Gastrocnemius medialis (tissue), 4 donors: ENCODE results near the gene SH3GL3. TPM values are rescaled to one million over a fixed set of nuclear protein-coding genes. Genes with fewer than 3 reads are reported as not detected.

Source experiments
- ATAC-seq, 2 donors: fragments of 150-250 bp; one replicate each; pipeline ENCODE4 v1.9.1; 2016
- DNase-seq, 2 donors: peaks; one replicate each; pipeline ENCODE4 v3.0.0-alpha.2; 2019
- H3K27ac ChIP-seq, 4 donors: fragments of 200-600 bp; sonication (generic); 1 replicate in 1 of 4; 2 replicates in 3 of 4; pipeline ENCODE4 v1.5.1; 2016 to 2018; ENCODE audit warnings: mild to moderate bottlenecking in 2 of 4, moderate library complexity in 1 of 4
- H3K27me3 ChIP-seq, 3 donors: fragments of 200-600 bp; sonication (generic) in 2 of 3; 1 replicate in 1 of 3; 2 replicates in 2 of 3; pipeline versions ENCODE4 v1.5.1 to v1.6.0; 2016 to 2019; ENCODE audit warnings: mild to moderate bottlenecking in 1 of 3, moderate library complexity in 1 of 3
- H3K36me3 ChIP-seq, 2 donors: fragments of 200-600 bp; sonication (generic) in 1 of 2; one replicate each; pipeline ENCODE4 v1.5.1; 2017 to 2018
- H3K4me1 ChIP-seq, 2 donors: fragments of 200-600 bp; sonication (generic) in 1 of 2; one replicate each; pipeline ENCODE4 v1.5.1; 2016 to 2017; ENCODE audit warnings: mild to moderate bottlenecking in 2 of 2
- H3K4me3 ChIP-seq, 4 donors: fragments of 200-600 bp; sonication (generic) in 3 of 4; 1 replicate in 1 of 4; 2 replicates in 3 of 4; pipeline ENCODE4 v1.5.1; 2016 to 2019; ENCODE audit warnings: mild to moderate bottlenecking in 2 of 4
- H3K9me3 ChIP-seq, 3 donors: fragments of 200-600 bp; sonication (generic) in 2 of 3; 1 replicate in 1 of 3; 2 replicates in 2 of 3; pipeline ENCODE4 v1.5.1; 2016 to 2019
- POLR2A ChIP-seq, 2 donors: fragments of 450-650 bp; IDR thresholded peaks; one replicate each; pipeline ENCODE4 v1.6.1; 2017; ENCODE audit warnings: antibody characterized with exemption in 2 of 2, mild to moderate bottlenecking in 2 of 2, moderate library complexity in 2 of 2
- in situ Hi-C, 4 donors: fragments of 200-750 bp; cut with MboI; loops; one replicate each; pipeline versions ENCODE4 v1.15.0 to v1.8.0; 2017; ENCODE audit warnings: low sequenced_read_pairs in 4 of 4
- intact Hi-C: fragments of 100-400 bp; cut with DNase I; formaldehyde crosslinking; loops from one replicate; pipeline ENCODE4 v1.15.1; 2023; ENCODE audit warnings: low total_unique reads
- total RNA-seq, 4 donors: library from RNA; depleted of rRNA; stranded (reverse); fragments of >200 nt; gene quantifications; one replicate each; pipeline versions ENCODE4 v1.1.0 to v1.2.3, GENCODE V29; 2016
- TF ChIP-seq, protein P1 (sequence below), 5 experiments: fragments of 450-650 bp in 3 of 5; fragments of 200-600 bp in 2 of 5; sonication (generic) in 2 of 5; IDR thresholded peaks in 4 of 5; conservative IDR thresholded peaks in 1 of 5; 1 replicate in 4 of 5; 2 replicates in 1 of 5; pipeline ENCODE4 v1.5.1; 2016 to 2019; ENCODE audit warnings: antibody characterized with exemption in 5 of 5, mild to moderate bottlenecking in 3 of 5, moderate library complexity in 3 of 5

SH3GL3 gene
- total RNA-seq, 4 donors from 2014 or later = not detected

DNA sequence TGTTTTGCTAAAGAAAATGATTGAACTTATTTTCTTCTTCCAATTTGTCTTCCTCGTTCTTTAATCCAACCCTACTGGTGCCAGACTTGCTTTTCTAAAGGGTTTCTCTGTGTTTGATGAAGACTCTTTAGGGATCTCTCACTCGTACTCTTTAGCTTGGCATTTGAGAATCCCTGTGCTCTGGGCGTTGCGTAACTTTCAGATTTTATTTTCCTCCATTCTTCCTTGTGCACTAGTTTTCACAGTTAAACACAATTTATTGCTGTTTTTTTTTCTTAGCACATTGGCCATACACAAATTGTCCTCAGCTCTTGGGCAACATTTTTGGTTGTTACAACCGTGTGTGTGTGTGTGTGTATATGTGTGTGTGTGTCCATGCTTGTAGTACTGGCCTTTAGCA lies 111.0 kb downstream of the SH3GL3 start:
- in situ Hi-C loops = loop anchor here (5.0 to 25.0 kb wide), 7 partner anchors 123 to 479 kb away; no protein-coding TSS in a partner anchor

GRCh38 chr15:83559310-83559966 lies 112.3 kb downstream of the SH3GL3 start:
- H3K9me3 ChIP-seq = no peaks in the 10 kb centered on the region

More for the DNA sequence above, 111.0 kb downstream of the SH3GL3 start:
- no peak for ATAC-seq
- H3K9me3 ChIP-seq = no peaks in the 10 kb centered on the region
- TF ChIP-seq, protein P1, sequence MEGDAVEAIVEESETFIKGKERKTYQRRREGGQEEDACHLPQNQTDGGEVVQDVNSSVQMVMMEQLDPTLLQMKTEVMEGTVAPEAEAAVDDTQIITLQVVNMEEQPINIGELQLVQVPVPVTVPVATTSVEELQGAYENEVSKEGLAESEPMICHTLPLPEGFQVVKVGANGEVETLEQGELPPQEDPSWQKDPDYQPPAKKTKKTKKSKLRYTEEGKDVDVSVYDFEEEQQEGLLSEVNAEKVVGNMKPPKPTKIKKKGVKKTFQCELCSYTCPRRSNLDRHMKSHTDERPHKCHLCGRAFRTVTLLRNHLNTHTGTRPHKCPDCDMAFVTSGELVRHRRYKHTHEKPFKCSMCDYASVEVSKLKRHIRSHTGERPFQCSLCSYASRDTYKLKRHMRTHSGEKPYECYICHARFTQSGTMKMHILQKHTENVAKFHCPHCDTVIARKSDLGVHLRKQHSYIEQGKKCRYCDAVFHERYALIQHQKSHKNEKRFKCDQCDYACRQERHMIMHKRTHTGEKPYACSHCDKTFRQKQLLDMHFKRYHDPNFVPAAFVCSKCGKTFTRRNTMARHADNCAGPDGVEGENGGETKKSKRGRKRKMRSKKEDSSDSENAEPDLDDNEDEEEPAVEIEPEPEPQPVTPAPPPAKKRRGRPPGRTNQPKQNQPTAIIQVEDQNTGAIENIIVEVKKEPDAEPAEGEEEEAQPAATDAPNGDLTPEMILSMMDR (IDR thresholded peaks at IDR 0.05 in 4 of 5, conservative IDR thresholded peaks at IDR 0.05 in 1 of 5) = no peak
- no peak for TF ChIP-seq POLR2A (IDR thresholded peaks at IDR 0.05)
- H3K4me3 ChIP-seq = no peak overlapping the region
- intact Hi-C loops = loop anchor here (5.0 kb wide), 1 partner anchor 311 kb away; no protein-coding TSS in a partner anchor
- H3K36me3 ChIP-seq = no peaks in the 10 kb centered on the region
- H3K4me1 ChIP-seq = no peaks in the 10 kb centered on the region
- no peak overlapping the region for H3K27ac ChIP-seq
- DNase-seq = no peak
- H3K27me3 ChIP-seq = peaks cover 0 to 4% (median 0%) of the 10 kb centered on the region in 3 donors

DNA sequence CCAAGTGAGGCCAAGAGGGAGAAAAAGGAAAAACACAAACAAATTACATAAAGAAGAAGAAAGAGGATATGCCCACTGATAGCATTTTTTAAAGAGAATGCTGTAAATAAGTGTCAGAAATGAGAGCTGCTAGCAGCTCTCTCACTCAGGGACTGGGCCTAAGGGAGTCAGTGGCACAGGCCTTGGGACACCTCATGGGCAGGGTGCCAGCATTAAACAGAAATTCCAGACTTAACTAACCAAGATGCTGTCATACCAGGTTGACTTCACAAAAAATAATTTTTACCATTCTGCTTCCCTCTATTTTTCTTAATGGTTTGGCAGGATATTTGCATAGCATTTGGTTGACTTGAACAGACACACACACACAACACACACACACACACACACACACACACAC lies 114.5 kb downstream of the SH3GL3 start:
- in situ Hi-C loops (loop anchor here (10.0 to 25.0 kb wide), 6 partner anchors 127 to 476 kb away; no protein-coding TSS in a partner anchor), intact Hi-C loops (no loop called here)
- DNase-seq (no peak), ATAC-seq (no peak)
- H3K4me1 ChIP-seq = no peaks in the 10 kb centered on the region
- TF ChIP-seq, protein P1 (IDR thresholded peaks at IDR 0.05 in 4 of 5, conservative IDR thresholded peaks at IDR 0.05 in 1 of 5) = no peak
- no peak for TF ChIP-seq POLR2A (IDR thresholded peaks at IDR 0.05)
- no peak overlapping the region for H3K4me3 ChIP-seq
- no peak overlapping the region for H3K27ac ChIP-seq
- no peaks in the 10 kb centered on the region for H3K9me3 ChIP-seq
- H3K36me3 ChIP-seq = no peaks in the 10 kb centered on the region
- no peaks in the 10 kb centered on the region for H3K27me3 ChIP-seq

More at GRCh38 chr15:83559310-83559966, 112.3 kb downstream of the SH3GL3 start:
- ATAC-seq (no peak), DNase-seq (no peak)
- in situ Hi-C loops (loop anchor here (5.0 to 25.0 kb wide), 7 partner anchors 125 to 478 kb away; no protein-coding TSS in a partner anchor), intact Hi-C loops (loop anchor here (1.0 to 5.0 kb wide), 2 partner anchors 121 to 312 kb away; no protein-coding TSS in a partner anchor)
- Histone ChIP-seq H3K27ac (no peak overlapping the region), H3K36me3 (no peaks in the 10 kb centered on the region), H3K4me1 (no peaks in the 10 kb centered on the region), H3K27me3 (peaks cover 0 to 1% (median 0%) of the 10 kb centered on the region in 3 donors), H3K4me3 (no peak overlapping the region)
- TF ChIP-seq, protein P1 (IDR thresholded peaks at IDR 0.05 in 4 of 5, conservative IDR thresholded peaks at IDR 0.05 in 1 of 5) = peak; percentile 27 to 72 (median 52)
- no peak for TF ChIP-seq POLR2A (IDR thresholded peaks at IDR 0.05)

DNA sequence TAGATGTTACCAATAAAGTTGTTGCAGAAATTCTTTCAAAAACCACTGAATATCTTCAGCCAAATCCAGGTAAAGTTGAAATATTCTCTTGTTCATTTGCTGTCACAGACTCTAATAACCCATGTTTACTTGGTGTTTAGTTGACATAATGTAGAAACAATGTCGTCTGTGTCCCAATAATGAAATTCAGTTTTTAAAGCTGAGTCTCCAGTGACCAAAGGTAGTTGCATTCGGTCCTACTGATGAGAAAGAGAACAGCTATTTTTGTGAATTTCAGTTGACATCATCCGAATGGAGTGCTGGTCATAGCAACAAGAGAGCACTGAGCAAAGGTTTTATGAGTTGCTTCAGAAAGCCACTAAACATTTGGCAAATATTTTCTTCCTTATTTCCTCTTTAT lies 118.0 kb downstream of the SH3GL3 start:
- H3K27me3 ChIP-seq = no peaks in the 10 kb centered on the region
- intact Hi-C loops (loop anchor here (5.0 kb wide), 2 partner anchors 182 to 457 kb away; no protein-coding TSS in a partner anchor), in situ Hi-C loops (loop anchor here (10.0 to 25.0 kb wide), 6 partner anchors 130 to 472 kb away; no protein-coding TSS in a partner anchor)
- ATAC-seq = no peak
- H3K9me3 ChIP-seq = no peaks in the 10 kb centered on the region
- no peak for DNase-seq
- H3K36me3 ChIP-seq = no peaks in the 10 kb centered on the region
- H3K4me1 ChIP-seq = no peaks in the 10 kb centered on the region
- no peak overlapping the region for H3K4me3 ChIP-seq
- no peak overlapping the region for H3K27ac ChIP-seq
- no peak for TF ChIP-seq POLR2A (IDR thresholded peaks at IDR 0.05)
- TF ChIP-seq, protein P1 (IDR thresholded peaks at IDR 0.05 in 4 of 5, conservative IDR thresholded peaks at IDR 0.05 in 1 of 5) = no peak
